AG09309 (cell line): ENCODE data around the gene TMEM72.

Source experiments
- DNase-seq: peaks from one replicate; pipeline ENCODE4 v3.0.0-alpha.2; 2010; ENCODE audit warnings: low read depth
- H3K4me3 ChIP-seq: 2 replicates; pipeline ENCODE4 v1.5.1; 2011; ENCODE audit warnings: mild to moderate bottlenecking, low read depth, low read length, moderate library complexity; ENCODE audit not compliant: control insufficient read depth
- CTCF ChIP-seq: IDR thresholded peaks from 2 replicates; pipeline ENCODE4 v1.5.1; 2011; ENCODE audit warnings: mild to moderate bottlenecking, low read depth, low read length, inconsistent platforms; ENCODE audit not compliant: insufficient read depth, control insufficient read depth; ENCODE audit errors: missing control alignments

The TMEM72 gene

GRCh38 chr10:44935966-44936295 is 24.8 kb downstream of the TMEM72 start:
- H3K4me3 ChIP-seq: no peak overlapping the region
- no peak for TF ChIP-seq CTCF
- no peak for DNase-seq

GRCh38 chr10:44936314-44936975 is 25.3 kb downstream of the TMEM72 start:
- TF ChIP-seq CTCF: no peak
- DNase-seq: no peak
- H3K4me3 ChIP-seq: no peak overlapping the region

- TF ChIP-seq CTCF: no peak
- no peak overlapping the region for H3K4me3 ChIP-seq
- no peak for DNase-seq
These were observed 26.3 kb downstream of the TMEM72 start for GRCh38 chr10:44937196-44938005.

DNA sequence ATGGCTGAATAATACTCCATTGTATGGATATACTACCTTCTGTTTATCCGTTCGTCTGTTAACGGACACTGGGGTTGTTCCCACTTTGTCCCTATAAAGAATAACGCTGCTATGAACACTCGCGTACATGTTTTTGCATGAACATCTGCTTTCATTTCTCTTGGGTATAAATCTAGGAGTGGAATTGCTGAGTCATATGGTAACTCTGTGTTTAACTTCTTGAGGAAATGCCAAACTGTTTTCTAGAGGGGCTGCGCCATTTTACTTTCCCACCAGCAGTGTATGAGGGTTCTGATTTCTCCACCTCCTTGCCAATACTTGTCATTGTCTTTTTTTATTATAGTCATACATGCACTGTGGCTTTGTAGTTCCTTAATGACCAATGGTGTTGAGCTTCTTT is 27.8 kb downstream of the TMEM72 start:
- no peak for TF ChIP-seq CTCF
- H3K4me3 ChIP-seq: no peak overlapping the region
- DNase-seq: no peak

DNA sequence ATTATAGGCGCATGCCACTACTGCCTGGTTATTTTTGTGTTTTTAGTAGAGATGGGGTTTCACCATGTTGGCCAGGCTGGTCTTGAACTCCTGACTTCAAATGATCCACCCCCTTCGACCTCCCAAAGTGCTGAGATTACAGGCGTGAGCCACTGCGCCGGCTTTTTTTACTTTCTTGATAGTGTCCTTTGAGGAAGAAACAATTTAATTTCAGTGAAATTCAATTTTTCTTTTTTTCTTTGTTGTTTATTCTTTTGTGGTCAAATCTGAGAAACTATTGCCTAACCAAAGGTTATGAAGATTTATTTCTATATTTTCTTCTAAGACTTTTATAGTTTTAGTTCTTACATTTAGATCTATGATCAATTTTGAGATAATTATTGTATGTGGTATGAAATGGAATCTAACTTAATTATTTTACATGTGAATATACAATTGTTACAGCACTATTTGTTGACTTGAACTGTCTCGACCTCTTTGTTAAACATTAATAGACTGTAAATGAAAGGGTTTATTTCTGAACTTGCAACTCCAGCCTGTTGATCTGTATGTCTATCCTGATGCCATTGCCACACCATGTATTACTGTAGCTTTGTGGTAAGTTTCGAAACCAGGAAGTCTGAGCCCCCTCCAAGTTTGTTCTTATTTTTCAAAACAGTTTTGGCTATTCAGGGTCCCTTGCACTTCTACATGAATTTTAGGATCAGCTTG is 28.7 kb downstream of the TMEM72 start:
- no peak for TF ChIP-seq CTCF
- H3K4me3 ChIP-seq: no peak overlapping the region

GRCh38 chr10:44944354-44944753 is 33.2 kb downstream of the TMEM72 start:
- TF ChIP-seq CTCF: no peak
- no peak for DNase-seq
- no peak overlapping the region for H3K4me3 ChIP-seq

More for the DNA sequence above, 28.7 kb downstream of the TMEM72 start:
- no peak for DNase-seq
